Chondrocyte (in vitro differentiated cells): Measurements from ENCODE around the gene SLC8A2. TPM values are rescaled to one million over a fixed set of nuclear protein-coding genes. Genes with fewer than 3 reads are reported as not detected.

Experiments used
- DNase-seq: peaks from one replicate; pipeline ENCODE4 v3.0.0; 2021; ENCODE audit warnings: mixed read lengths, low spot score
- H3K27ac Mint-ChIP-seq: one replicate; pipeline ENCODE4 v1.8.0; 2021; ENCODE audit warnings: mild to moderate bottlenecking, moderate library complexity, mixed read lengths; ENCODE audit not compliant: unreplicated experiment
- H3K27me3 Mint-ChIP-seq: 2 replicates; pipeline ENCODE4 v1.8.0; 2021; ENCODE audit warnings: low read depth, mixed read lengths
- H3K36me3 Mint-ChIP-seq: 2 replicates; pipeline ENCODE4 v1.8.0; 2021; ENCODE audit warnings: low read depth, mixed read lengths
- H3K4me1 Mint-ChIP-seq: 2 replicates; pipeline ENCODE4 v1.8.0; 2021; ENCODE audit warnings: low read depth, mild to moderate bottlenecking, mixed read lengths
- H3K4me3 Mint-ChIP-seq: one replicate; pipeline ENCODE4 v1.8.0; 2021; ENCODE audit warnings: mild to moderate bottlenecking, moderate library complexity, mixed read lengths; ENCODE audit not compliant: unreplicated experiment
- H3K9me3 Mint-ChIP-seq: 2 replicates; pipeline ENCODE4 v1.8.0; 2021; ENCODE audit warnings: low read depth, mixed read lengths
- total RNA-seq: library from RNA; stranded (reverse); gene quantifications from 3 replicates; pipeline ENCODE4 v1.2.1, GENCODE V29; 2021
- TF ChIP-seq, protein P1 (sequence below): fragments of 200-600 bp; sonication (generic); IDR thresholded peaks from 2 replicates; pipeline ENCODE4 v1.5.0; 2021; ENCODE audit warnings: antibody characterized with exemption, mild to moderate bottlenecking, moderate library complexity

SLC8A2 gene
- total RNA-seq, 1 donor from 2014 or later, result 0.42 TPM

DNA sequence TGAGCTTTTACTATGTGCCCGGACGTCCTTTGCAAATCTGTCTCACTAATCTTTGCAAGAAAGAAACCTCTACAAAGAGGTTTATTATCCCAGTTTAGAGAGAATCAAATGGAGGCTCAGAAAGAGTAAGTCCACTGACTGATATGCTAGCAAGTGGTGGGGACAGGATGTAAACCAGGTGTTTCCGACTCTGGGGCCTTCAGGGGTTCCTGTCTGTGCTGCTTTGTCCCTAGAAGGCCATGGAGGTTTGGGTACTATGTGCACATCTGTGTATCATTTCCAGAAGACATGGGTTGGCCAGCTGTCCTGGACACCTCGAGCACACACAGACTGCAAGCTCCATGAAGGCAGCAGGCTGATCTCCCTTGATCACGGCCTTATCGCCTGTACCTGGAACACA, 13.5 kb upstream of the SLC8A2 start:
- TF ChIP-seq, protein P1, sequence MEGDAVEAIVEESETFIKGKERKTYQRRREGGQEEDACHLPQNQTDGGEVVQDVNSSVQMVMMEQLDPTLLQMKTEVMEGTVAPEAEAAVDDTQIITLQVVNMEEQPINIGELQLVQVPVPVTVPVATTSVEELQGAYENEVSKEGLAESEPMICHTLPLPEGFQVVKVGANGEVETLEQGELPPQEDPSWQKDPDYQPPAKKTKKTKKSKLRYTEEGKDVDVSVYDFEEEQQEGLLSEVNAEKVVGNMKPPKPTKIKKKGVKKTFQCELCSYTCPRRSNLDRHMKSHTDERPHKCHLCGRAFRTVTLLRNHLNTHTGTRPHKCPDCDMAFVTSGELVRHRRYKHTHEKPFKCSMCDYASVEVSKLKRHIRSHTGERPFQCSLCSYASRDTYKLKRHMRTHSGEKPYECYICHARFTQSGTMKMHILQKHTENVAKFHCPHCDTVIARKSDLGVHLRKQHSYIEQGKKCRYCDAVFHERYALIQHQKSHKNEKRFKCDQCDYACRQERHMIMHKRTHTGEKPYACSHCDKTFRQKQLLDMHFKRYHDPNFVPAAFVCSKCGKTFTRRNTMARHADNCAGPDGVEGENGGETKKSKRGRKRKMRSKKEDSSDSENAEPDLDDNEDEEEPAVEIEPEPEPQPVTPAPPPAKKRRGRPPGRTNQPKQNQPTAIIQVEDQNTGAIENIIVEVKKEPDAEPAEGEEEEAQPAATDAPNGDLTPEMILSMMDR, result no peak
- Mint-ChIP-seq H3K9me3 (no peaks in the 10 kb centered on the region), H3K4me1 (peaks cover 20% of the 10 kb centered on the region), H3K4me3 (peak overlapping the region; percentile 98), H3K27ac (peak overlapping the region; percentile 99), H3K36me3 (peaks cover 3% of the 10 kb centered on the region), H3K27me3 (no peaks in the 10 kb centered on the region)
- DNase-seq, result no peak

DNA sequence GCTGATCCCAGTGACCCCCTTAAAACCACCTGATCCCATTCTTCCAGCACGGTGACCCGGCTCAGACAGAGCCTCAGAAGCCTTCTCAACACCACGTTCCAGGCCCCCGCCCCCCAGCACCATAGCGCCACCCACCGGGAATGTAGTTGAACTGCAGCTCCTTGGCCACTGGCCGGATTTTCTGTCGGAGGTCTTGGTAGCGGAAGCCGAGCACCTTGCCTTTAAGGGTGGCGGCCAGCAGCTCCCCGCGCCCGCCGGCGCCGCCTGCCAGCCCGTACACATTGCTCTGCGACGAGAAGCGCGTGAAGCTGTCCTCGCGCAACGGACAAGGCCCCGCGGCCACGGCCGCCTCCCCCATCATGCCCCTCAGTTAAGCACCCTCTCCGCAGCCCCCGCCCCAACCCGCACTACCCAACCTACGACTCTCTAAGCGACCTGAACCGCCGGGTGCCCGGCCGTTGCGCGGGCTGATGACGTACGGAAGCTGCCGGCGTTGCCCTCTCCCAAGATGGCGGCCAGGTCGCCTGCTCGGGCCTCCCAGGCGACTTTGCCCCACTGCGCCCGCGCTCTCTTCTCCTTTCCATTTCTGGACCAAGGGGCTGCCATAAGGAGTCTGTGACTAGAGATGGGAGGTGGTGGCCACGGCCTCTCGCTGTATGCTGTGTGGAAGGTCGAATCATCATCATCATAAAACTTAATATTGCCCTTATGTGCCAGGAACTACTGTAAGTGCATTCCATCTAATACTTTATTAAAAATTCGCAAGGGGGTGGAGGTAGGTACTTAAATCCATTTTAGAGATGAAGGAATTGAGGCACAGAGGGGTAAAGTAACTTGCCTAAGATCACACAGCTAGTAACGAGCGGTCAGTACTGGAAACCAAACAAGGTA, 12.4 kb upstream of the SLC8A2 start, which contains the start of gene KPTN:
Gene KPTN, minus strand, starts transcription at position 420 of the 891 bp plus-strand sequence. Its CDS starts 59 bp downstream, at position 361.
- Mint-ChIP-seq H3K4me3 (peak within 1 kb of the TSS; percentile 98), H3K27me3 (no peaks in the 10 kb centered on the region), H3K36me3 (no peaks in the 10 kb centered on the region), H3K9me3 (no peaks in the 10 kb centered on the region), H3K4me1 (peaks cover 20% of the 10 kb centered on the region), H3K27ac (peak within 1 kb of the TSS; percentile 99)
- no peak for DNase-seq
- TF ChIP-seq, protein P1, result peak; percentile 99

DNA sequence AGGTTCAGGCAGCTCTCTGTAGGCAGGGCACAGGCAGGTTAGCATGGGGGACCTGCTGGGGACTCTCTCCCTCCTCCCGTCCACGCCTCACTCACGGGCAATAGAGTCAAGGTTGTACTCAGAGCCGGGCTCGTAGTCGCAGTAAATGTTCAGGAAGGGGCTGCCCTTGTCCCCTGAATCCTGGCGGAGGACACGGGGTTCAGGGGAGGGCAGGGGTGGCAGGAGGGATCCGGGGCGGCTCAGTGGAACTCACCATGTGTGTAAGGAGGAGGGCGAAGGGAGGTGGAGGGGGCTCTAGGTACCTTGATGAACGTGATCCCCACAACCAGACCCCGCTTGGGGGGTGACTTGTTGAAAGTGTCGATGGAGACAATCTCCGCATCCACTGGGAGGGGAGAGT, 11.5 kb upstream of the SLC8A2 start:
- Mint-ChIP-seq H3K27me3 (no peaks in the 10 kb centered on the region), H3K36me3 (no peaks in the 10 kb centered on the region), H3K4me3 (peak overlapping the region; percentile 98), H3K4me1 (peaks cover 20% of the 10 kb centered on the region), H3K9me3 (no peaks in the 10 kb centered on the region), H3K27ac (no peak overlapping the region)
- TF ChIP-seq, protein P1, result no peak
- DNase-seq, result no peak

DNA sequence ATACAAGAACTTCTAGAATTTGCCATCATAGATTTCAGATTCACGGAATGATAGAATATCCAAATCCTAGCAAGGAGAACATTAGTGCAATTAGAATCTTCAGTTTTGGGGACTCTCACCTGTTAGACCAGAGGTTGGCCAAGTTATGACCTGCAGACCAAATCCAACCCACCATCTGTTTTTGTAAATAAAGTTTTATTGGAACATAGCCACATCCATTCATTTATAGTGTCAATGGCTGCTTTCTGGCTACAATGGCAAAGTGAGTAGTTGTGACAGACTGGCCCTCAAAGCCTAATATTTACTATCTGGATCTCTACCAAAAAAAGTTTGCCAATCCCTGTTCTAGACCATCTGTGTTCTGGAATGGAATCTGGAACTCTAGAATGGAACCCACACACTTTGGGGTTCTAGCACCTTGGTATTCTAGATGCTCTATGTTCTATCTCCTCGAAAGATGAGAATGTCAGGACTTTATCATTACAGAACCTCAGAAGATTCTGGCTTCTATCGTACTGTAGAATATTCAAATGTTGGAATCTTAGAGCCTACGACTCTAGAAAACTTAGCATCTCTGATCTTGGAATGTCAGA, 9.9 kb upstream of the SLC8A2 start:
- Mint-ChIP-seq H3K4me1 (peaks cover 20% of the 10 kb centered on the region), H3K27me3 (no peaks in the 10 kb centered on the region), H3K4me3 (no peak overlapping the region), H3K27ac (no peak overlapping the region), H3K36me3 (no peaks in the 10 kb centered on the region), H3K9me3 (no peaks in the 10 kb centered on the region)
- no peak for DNase-seq
- TF ChIP-seq, protein P1, result no peak

DNA sequence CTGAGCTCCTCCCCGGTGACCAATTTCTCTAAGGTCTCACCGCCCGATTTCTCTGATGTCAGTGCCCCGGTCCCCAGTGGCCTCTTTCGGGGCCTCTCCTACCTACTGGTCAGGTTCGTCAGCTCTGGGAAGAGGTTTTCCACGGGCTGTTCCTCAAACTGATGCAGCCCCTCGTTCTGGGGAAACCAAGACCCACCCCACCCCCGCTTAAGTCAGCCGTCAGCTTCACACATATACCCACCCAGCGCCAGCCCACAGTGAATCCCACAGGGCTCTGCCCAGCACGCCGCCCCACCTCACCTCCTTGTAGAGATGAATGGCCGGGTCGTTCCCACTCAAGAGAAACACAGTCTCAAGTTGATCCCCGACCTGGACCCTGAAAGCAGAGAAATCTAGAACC, 9.0 kb upstream of the SLC8A2 start:
- no peak for DNase-seq
- H3K4me1 Mint-ChIP-seq, result peaks cover 20% of the 10 kb centered on the region
- TF ChIP-seq, protein P1, result no peak
- peak overlapping the region; percentile 47 for H3K4me3 Mint-ChIP-seq
- H3K27ac Mint-ChIP-seq, result no peak overlapping the region
- H3K27me3 Mint-ChIP-seq, result no peaks in the 10 kb centered on the region
- no peaks in the 10 kb centered on the region for H3K36me3 Mint-ChIP-seq
- H3K9me3 Mint-ChIP-seq, result no peaks in the 10 kb centered on the region
